ENCODE measurements around the gene PPCDC.

GRCh38 chr15:75058127-75058905 is 34.9 kb downstream of the PPCDC start:
- TF ChIP-seq SMC3 (IDR thresholded peaks at IDR 0.05; ENCODE audit: borderline replicate concordance, low read length) (no peak), ZBTB33 (IDR thresholded peaks at IDR 0.05) (no peak), EZH2 (IDR thresholded peaks at IDR 0.05; ENCODE audit: borderline replicate concordance, control insufficient read depth, low read depth, low read length) (no peak), RAD21 (IDR thresholded peaks at IDR 0.05; ENCODE audit: insufficient read depth, low read depth, low read length) (no peak), CREM (IDR thresholded peaks at IDR 0.05; ENCODE audit: low read depth) (no peak)

Data from GM12878 (cell line).